Hematopoietic multipotent progenitor cell treated with erythropoietin and hydrocortisone succinate and interleukin-3 and kit ligand, for 4 days (in vitro differentiated cells): ENCODE measurements around the gene AOC3.
"Not testable (repeated sequence)": the region's sequence is repeated elsewhere in the genome, so short reads cannot be mapped to it uniquely, and the experiment has no call there.

Experiments used
- DNase-seq: peaks from one replicate; pipeline ENCODE4 v3.0.0-alpha.2; 2015

AOC3 gene

DNA sequence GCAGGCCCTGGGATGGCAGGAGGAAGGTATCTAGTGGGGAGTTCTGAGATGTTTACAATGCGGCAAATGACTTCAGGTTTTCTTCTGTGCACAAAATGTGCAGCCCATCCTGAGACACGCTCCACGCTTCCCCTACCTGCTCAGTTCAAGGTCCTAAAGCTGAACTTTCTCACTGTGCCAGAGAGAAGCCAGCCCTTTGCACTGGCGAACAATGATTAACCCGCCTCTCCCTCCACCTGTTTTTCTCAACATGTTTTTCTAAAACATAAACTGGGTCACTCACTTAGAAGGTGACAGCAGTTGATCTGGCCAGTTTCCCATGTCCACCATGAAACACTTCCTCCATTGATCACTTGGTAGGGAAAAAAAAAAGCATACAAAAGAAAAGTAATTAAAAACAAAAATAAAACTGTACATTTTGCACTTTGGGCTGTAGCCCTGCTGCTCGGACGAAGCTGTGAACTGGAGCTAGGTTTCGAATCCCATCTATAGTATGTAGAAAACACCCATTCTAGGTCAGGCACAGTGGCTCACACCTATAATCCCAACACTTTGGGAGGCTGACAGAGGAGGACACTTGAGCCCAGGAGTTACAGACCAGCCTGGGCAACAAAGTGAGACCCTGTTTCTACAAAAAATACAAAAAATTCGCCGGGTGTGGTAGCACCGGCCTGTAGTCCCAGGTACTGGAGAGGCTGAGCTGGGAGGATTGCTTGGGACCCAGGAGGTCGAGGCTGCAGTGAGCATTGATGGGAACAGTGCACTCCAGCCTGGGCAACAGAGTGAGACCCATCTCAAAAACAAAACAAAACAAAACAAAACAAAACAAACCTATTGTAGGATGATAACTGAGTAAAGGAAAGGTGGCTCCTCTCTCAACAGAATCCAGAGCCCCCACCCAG lies 43.5 kb downstream of the AOC3 start:
- no peak for DNase-seq

DNA sequence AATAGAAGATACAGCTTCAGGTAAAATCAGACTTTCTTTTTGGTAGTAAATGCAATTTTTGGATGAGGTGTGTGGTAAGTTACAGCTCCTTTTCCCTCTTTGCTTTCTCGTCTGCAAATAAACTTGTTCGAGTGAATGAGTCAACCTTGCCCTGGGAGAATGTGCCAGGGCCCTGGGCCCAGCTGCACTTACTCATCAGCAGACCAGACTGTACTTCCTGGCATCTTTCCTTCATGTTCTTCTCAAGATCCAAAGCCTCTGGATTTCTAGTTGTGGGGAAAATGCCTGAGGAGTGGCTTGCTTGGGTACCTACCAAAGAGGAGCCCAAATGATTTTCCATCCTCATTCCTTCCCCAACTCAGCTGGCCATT lies 44.2 kb downstream of the AOC3 start:
- DNase-seq, result no peak

DNA sequence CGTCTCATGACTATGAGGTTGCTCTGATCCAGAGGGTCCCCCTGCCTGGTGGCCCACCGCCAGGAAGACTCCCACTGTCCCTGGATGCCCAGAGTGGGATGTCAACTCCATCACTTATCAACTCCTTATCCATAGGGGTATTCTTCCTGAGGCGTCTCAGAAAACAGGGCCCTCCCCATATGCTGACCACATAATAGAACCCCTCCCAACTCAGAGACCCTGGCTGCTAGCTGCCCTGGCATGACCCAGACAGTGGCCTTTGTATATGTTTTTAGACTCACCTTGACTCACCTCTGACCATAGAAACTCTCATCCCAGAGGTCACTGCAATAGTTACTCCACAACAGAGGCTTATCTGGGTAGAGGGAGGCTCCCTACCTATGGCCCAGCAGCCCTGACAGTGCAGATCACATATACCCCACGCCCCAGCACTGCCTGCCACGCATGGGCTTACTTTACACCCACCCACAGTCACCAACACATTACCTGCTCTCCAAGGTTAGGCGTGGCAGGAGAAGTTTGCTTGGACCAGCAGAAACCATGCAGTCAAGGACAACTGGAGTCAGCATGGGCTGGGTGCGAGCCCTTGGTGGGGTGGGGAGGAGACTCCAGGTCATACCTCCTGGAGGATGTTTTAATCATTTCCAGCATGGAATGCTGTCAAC lies 47.3 kb downstream of the AOC3 start:
- DNase-seq, result no peak

DNA sequence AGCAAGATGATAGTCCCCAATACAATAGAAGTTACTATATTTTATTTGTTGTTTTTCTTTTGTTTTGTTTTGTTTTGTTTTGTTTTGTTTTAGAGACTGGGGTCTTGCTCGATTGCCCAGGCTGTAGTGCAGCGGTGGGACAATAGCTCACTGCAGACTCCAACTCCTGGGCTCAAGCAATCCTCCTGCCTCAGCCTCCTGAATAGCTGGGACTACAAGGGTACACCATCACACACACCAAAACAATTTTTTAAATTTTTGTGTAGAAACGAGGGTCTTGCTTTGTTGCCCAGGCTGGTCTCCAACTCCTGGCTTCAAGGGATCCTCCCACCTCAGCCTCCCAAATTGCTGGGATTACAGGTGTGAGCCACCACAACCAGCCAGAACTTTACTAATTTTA lies 49.0 kb downstream of the AOC3 start:
- DNase-seq, result not testable (repeated sequence)

DNA sequence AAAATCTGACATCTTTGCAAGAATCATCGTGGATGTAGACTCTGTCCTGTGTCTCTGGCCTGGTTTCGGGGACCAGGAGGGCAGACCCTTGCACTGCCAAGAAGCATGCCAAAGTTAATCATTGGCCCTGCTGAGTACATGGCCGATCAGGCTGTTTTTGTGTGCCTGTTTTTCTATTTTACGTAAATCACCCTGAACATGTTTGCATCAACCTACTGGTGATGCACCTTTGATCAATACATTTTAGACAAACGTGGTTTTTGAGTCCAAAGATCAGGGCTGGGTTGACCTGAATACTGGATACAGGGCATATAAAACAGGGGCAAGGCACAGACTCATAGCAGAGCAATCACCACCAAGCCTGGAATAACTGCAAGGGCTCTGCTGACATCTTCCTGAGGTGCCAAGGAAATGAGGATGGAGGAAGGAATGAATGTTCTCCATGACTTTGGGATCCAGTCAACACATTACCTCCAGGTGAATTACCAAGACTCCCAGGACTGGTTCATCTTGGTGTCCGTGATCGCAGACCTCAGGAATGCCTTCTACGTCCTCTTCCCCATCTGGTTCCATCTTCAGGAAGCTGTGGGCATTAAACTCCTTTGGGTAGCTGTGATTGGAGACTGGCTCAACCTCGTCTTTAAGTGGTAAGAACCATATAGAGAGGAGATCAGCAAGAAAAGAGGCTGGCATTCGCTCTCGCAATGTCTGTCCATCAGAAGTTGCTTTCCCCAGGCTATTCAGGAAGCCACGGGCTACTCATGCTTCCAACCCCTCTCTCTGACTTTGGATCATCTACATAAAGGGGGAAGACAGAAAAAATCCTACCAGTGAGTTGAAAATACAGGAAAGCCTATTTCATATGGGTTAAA lies 49.7 kb downstream of the AOC3 start, which contains the start of gene G6PC1:
G6PC1 (plus strand) TSS at position 340 of the 872 bp plus-strand sequence; CDS start at position 418, 78 bp downstream.
- no peak for DNase-seq

DNA sequence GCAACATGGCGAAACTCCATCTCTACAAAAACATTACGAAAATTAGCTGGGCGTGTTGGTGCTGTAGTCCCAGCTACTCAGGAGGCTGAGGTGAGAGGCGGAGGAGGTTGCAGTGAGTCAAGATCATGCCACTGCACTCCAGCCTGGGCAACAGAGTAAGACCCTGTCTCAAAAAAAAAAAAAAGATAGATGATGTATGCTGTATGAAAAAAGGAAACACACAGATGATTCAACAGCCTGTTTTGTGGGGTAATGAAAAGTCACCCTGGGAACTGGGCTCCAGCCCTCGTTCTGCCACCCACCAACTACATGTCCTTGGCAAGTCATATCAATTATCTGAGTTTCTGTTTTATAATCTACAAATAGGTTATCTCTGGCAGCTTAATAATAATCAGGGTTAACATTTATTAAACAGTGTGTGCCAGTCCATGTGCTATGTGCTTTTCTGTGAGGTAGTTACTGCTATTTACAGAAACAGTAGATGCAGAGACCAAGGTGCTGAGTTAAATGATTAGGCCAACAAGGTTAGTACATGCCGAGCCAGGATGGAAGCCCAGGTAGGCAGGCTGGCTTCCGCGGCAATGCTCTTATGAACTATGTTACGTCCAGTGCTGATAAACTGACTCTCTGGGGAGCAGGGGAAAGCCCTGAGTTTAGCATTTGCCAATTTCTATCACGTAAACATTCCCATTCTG lies 50.7 kb downstream of the AOC3 start:
- DNase-seq, result no peak

DNA sequence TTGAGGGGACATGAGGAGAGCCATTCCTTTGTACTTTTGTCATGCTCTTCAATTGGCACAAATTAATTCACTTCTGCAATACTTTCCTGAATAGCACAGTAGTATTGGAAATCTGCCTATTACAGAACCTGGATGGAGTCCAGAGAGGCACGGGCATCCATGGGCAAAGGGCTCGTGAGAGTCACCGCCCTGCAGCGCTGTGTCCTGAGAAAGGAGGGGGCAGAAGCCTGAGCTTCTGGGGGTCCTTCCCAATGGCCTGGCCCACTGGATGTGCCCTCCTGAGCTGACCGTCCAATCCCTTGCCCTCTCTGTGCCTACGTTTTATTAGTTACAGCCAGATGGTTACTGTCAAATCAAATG lies 53.1 kb downstream of the AOC3 start:
- no peak for DNase-seq

DNA sequence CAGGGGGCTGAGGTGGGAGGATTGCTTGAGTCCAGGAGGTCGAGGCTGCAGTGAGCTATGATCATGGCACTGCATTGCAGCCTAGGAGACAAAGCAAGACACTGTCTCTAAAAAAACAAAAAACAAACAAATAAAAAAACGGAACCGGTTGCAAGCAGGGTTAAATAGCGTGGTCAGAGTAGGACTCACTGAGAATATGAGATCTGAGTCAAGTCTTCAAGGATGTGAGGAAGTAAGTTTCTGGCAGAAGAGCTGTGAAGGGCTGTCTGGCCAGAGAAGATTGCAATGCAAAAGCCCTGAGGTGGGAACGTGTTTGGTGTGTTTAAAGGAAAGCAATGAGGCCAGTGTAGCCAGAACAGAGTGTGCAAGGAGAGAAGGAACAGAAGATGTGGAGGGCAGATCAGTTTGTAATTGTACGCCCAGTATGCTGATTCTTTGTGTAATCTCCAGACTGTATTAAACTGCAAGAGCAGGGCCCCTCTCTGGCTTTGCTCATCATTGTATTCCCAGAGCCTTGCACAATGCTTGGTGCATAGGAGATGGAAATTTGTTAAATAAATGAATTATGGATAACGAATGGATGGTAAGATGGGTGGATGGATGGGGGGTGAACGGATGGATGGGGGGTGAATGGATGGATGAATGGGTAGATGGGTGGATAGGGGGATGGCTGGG lies 55.9 kb downstream of the AOC3 start:
- DNase-seq, result no peak
